ENCODE data around the gene SP140L.

The SP140L gene

DNA sequence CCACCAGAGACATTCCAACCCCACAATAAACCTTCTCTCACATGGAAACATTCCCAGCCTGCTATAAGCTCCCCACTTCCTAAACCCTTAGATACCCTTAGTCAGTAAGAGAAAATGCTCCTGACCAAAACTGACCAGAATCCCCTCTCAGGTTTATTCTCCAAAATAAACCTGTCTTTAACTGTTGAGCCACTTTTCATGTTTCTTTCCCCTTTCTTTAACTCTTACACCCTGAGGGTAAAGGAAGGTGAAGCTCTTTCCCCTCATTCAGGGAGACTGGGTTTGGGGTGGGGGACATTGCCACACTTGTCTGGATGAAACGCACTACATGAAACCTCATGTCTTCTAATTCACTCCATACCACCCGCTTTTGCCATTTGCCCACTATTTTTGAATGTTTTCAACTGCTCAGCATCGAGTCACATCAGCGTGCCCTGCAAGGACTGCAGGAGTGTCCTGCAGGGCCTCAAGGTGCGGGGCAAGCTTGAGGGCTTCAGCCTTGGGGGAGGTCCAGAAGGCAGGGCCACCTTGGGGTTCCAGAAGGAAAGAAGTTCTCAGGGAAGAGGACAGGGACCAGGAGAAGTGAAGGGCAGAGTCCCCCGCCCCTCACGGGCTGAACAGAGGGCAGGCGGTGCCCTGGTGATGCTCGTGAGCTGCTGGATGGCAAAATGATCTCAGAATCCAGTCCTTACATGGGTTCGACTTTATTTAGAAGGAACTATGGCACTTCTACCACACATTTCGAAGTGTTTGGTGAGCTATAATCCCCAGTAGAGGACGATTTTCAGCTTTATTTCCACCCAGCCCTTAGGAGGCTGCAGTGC lies 4.2 kb upstream of the SP140L start:
- no peak for TF ChIP-seq POU2F2 (IDR thresholded peaks at IDR 0.05; ENCODE audit: low read depth, low read length)
- TF ChIP-seq PAX5 (IDR thresholded peaks at IDR 0.05; ENCODE audit: insufficient read depth, low read length, severe bottlenecking) = no peak
- TF ChIP-seq POLR2A (IDR thresholded peaks at IDR 0.05; ENCODE audit: low read depth, low read length) = no peak
- no peak for TF ChIP-seq TAF1 (IDR thresholded peaks at IDR 0.05; ENCODE audit: low read depth, low read length)
- no peak for TF ChIP-seq POLR2AphosphoS5 (IDR thresholded peaks at IDR 0.05; ENCODE audit: low read depth, low read length)
- TF ChIP-seq SPI1 (IDR thresholded peaks at IDR 0.05; ENCODE audit: low read depth, low read length) = no peak
- DNase-seq (ENCODE audit: insufficient read length, low spot score) (no peak), FAIRE-seq (no peak)

DNA sequence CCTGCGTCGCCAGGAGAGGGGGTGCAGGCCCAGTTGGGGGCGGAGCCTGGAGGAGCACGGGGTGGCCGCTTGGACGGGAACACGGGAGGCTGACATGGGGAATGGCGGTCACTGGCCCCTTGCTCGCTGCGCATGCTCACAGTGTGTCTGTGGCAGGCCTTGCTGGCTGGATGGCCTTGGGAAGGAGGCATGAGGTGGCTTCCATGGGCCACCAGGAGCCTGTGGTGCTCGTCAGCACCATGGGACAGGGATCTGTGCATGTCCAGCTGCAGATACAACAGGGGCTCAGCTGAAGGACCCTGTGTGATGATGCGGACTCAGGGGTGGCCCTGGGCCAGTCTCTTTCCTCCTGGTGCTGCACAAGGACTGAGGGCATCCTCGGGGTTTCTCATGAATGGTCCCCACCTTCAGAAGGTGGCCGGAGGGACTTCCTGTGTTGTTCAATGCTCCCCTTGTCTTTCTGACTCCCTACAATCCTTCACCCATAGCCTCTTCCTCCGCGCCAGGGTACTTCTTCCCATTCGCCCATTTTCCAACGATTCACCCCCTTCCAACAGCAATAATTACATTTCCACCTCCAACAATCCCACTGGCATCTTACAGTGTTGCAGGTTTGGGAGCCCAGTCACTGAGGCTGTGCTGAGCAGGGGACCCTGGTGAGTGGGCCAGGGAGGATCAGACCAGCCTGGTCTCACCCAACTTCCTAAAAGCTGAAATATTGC lies 3.4 kb upstream of the SP140L start:
- FAIRE-seq = peak; percentile 20
- DNase-seq (ENCODE audit: insufficient read length, low spot score) = no peak
- TF ChIP-seq POLR2A (IDR thresholded peaks at IDR 0.05; ENCODE audit: low read depth, low read length) = no peak
- TF ChIP-seq POU2F2 (IDR thresholded peaks at IDR 0.05; ENCODE audit: low read depth, low read length) = no peak
- no peak for TF ChIP-seq TAF1 (IDR thresholded peaks at IDR 0.05; ENCODE audit: low read depth, low read length)

DNA sequence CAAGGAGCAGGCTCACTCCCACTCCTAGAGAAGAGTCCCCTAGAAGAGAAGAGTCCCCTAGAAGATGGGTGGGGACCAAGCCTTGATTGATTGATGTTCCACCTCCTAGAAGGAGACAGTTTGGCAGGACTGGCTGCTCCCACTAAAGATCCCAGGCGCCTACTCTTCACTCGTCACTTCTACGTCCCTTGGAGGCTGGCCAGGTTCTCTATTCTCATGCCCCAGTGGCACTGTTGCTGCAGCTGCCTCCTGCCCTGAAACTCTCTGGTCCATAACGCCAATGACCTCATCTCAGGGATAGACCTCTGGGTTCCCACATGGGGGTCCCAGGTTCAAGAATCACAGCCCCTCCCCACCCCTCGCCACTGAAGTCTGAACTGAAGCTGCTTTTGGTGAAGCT lies 2.5 kb upstream of the SP140L start:
- no peak for TF ChIP-seq SPI1 (IDR thresholded peaks at IDR 0.05; ENCODE audit: low read depth, low read length)
- no peak for TF ChIP-seq PAX5 (IDR thresholded peaks at IDR 0.05; ENCODE audit: insufficient read depth, low read length, severe bottlenecking)
- no peak for TF ChIP-seq POU2F2 (IDR thresholded peaks at IDR 0.05; ENCODE audit: low read depth, low read length)
- TF ChIP-seq TAF1 (IDR thresholded peaks at IDR 0.05; ENCODE audit: low read depth, low read length) = no peak
- DNase-seq (ENCODE audit: insufficient read length, low spot score) = no peak
- no peak for FAIRE-seq

DNA sequence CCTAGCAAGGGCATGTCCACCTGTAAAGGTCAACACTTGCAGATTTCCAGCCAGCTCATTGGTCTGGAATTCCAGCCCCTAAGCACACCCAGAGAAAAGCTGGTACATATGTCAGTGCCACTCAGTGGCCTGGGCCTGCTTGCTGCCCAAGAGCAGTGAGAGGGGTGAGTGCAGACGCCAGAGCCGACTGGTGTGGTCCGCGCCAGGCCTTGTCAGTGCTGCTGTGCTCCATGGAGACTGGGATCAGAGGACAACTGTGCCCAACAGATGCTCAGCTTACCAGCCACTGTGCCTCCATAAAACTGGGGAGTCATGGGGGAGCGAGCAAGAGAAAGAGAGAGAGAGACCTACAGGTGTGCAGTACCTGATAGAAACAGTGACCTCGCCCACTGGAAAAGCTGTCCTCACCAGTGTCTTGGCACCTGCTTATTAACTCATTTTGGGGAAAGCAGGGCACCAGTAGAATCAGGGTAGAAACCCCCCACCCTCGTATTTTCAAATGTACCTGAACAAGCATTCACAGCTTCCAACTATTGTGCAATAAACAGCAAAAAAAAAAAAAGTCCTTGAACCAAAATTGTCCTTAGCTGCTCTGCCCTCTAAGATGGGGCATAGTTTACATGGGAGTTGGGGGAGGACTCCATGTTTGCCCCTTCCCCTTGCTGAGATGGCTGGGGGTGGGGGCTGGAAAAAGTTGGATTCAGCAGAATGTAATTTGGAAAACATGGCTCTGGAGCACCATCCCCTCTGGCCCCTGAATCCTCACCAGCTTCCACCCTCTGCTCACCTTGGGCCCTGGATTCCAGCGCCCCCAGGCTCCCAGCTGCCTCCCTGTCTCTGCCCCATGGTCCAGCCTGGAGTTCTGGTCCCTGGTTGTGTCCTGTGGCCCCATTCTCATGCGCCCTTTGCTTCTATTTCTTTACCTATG lies 1.4 kb upstream of the SP140L start:
- DNase-seq (ENCODE audit: insufficient read length, low spot score) (no peak), FAIRE-seq (no peak)
- TF ChIP-seq POLR2AphosphoS5 (IDR thresholded peaks at IDR 0.05; ENCODE audit: low read depth, low read length) (no peak), PAX5 (IDR thresholded peaks at IDR 0.05; ENCODE audit: insufficient read depth, low read length, severe bottlenecking) (no peak), POU2F2 (IDR thresholded peaks at IDR 0.05; ENCODE audit: low read depth, low read length) (no peak), TAF1 (IDR thresholded peaks at IDR 0.05; ENCODE audit: low read depth, low read length) (no peak), POLR2A (IDR thresholded peaks at IDR 0.05; ENCODE audit: low read depth, low read length) (no peak)

DNA sequence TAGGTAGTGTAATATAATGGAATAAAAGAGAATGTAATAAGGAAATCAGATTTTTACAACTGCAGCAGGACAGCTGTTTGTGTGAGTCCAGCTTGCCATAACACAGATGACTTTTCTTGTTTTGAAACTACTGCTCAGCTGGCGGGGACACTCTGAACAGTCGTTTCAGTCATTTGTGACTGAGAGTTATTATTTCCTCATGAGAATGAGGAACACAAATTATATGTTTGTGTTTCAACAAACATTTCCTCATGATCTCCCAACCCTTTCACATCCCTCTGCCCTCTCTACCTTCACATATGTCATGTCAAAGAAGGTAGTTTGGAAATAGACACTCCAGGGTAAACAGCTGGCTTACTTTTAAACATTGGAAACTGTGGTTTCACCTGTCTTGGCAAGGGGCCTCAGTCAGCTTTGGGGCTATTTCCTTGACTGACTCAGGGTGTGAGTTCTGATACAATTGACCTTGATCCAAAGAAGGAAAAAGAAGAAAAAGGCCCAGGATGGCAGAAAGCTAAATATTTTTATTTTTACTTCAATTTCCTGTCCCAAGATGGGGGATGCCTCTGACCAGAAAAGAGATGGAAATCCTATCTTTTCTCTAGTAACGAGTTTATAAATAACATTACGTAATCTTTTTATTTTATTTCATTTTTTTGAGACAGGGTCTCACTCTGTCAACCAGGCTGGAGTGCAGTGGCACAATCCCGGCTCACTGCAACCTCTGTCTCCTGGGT lies 593 bp downstream of the SP140L start:
- FAIRE-seq (peak; percentile 72), DNase-seq (ENCODE audit: insufficient read length, low spot score) (no peak)
- no peak for TF ChIP-seq PAX5 (IDR thresholded peaks at IDR 0.05; ENCODE audit: insufficient read depth, low read length, severe bottlenecking)
- no peak for TF ChIP-seq POLR2A (IDR thresholded peaks at IDR 0.05; ENCODE audit: low read depth, low read length)
- no peak for TF ChIP-seq TAF1 (IDR thresholded peaks at IDR 0.05; ENCODE audit: low read depth, low read length)
- no peak for TF ChIP-seq POU2F2 (IDR thresholded peaks at IDR 0.05; ENCODE audit: low read depth, low read length)
- peak; percentile 62 for TF ChIP-seq SPI1 (IDR thresholded peaks at IDR 0.05; ENCODE audit: low read depth, low read length)

DNA sequence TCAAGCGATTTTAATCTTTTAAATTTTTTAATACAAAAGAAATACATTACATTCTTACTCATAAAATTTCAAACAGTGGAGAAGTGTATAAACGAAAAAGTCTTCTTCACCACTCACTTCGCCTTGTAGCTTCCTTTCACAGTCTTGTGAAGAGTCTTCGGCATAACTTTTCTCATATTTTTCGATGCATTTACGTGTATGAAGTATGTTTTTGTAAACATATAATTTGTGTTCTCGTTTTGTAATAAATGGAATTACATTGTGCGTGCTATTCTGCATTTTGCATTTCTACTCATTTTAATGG lies 1.1 kb downstream of the SP140L start:
- FAIRE-seq = no peak
- TF ChIP-seq POLR2AphosphoS5 (IDR thresholded peaks at IDR 0.05; ENCODE audit: low read depth, low read length) = no peak
- no peak for TF ChIP-seq POLR2A (IDR thresholded peaks at IDR 0.05; ENCODE audit: low read depth, low read length)
- TF ChIP-seq PAX5 (IDR thresholded peaks at IDR 0.05; ENCODE audit: insufficient read depth, low read length, severe bottlenecking) = no peak
- TF ChIP-seq POU2F2 (IDR thresholded peaks at IDR 0.05; ENCODE audit: low read depth, low read length) = no peak
- no peak for TF ChIP-seq TAF1 (IDR thresholded peaks at IDR 0.05; ENCODE audit: low read depth, low read length)
- TF ChIP-seq SPI1 (IDR thresholded peaks at IDR 0.05; ENCODE audit: low read depth, low read length) = no peak
- DNase-seq (ENCODE audit: insufficient read length, low spot score) = no peak

DNA sequence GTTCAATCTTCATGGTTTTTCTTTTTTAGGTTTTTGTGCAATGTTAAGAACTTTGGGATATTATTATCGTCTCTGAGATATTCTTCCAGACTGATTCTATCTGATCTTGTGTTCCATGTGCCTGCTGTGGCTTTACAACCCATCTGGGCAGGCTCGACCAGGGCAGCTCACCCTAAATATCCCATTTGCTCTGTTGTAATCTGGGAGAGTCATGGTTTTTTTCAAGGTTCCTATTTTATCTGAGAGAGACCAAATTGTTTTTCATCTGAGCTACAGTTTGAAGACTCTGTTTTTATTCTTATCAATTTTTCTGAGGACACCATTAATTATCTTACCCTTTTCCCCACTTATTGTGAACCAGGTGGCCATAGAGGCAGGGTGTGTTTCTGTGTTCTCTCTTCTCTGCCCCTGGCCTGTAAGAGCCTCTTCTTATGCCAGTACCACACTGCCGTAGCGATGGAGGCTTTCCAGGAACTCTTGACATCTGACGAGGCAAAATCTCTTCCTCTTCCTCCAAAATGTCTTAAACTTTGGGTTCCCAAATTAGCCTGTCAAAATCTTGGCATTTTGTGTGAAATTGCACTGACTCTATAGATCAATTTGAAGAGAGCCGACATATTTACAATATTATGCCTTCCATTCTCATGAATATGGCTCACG lies 3.1 kb downstream of the SP140L start:
- FAIRE-seq = no peak
- no peak for TF ChIP-seq SPI1 (IDR thresholded peaks at IDR 0.05; ENCODE audit: low read depth, low read length)
- TF ChIP-seq PAX5 (IDR thresholded peaks at IDR 0.05; ENCODE audit: insufficient read depth, low read length, severe bottlenecking) = no peak
- DNase-seq (ENCODE audit: insufficient read length, low spot score) = no peak

DNA sequence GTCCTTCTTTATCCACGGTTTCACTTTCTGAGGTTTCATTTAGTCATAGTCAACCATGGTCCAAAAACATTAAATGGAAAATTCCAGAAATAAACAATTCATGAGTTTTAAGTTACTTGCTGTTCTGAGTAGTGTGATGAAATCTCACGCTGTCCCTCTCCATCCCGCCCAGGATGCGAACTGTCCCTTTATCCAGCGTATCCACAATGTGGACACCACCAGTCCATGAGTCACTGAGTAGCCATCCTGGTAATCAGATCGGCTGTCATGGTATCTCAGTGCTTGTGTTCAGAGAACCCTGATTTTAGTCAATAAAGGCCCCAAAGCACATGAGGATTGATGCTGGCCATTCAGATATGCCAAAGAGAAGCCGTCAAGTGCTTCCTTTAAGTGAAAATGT lies 3.7 kb downstream of the SP140L start:
- no peak for FAIRE-seq
- no peak for DNase-seq (ENCODE audit: insufficient read length, low spot score)

More for the DNA sequence above, 3.7 kb downstream of the SP140L start:
- TF ChIP-seq PAX5 (IDR thresholded peaks at IDR 0.05; ENCODE audit: insufficient read depth, low read length, severe bottlenecking) = no peak
- no peak for TF ChIP-seq TAF1 (IDR thresholded peaks at IDR 0.05; ENCODE audit: low read depth, low read length)
- TF ChIP-seq POLR2AphosphoS5 (IDR thresholded peaks at IDR 0.05; ENCODE audit: low read depth, low read length) = no peak
- no peak for TF ChIP-seq POLR2A (IDR thresholded peaks at IDR 0.05; ENCODE audit: low read depth, low read length)
- TF ChIP-seq SPI1 (IDR thresholded peaks at IDR 0.05; ENCODE audit: low read depth, low read length) = no peak
- no peak for TF ChIP-seq POU2F2 (IDR thresholded peaks at IDR 0.05; ENCODE audit: low read depth, low read length)
